T-helper 1 cell (primary cell): ENCODE results near the gene NPAS3.

Experiments
- DNase-seq, 5 donors: peaks; one replicate each; pipeline ENCODE4 v3.0.0-alpha.2; 2012 to 2020

Gene NPAS3

GRCh38 chr14:33691907-33692306 is 753.2 kb downstream of the NPAS3 start:
- no peak for DNase-seq

DNA sequence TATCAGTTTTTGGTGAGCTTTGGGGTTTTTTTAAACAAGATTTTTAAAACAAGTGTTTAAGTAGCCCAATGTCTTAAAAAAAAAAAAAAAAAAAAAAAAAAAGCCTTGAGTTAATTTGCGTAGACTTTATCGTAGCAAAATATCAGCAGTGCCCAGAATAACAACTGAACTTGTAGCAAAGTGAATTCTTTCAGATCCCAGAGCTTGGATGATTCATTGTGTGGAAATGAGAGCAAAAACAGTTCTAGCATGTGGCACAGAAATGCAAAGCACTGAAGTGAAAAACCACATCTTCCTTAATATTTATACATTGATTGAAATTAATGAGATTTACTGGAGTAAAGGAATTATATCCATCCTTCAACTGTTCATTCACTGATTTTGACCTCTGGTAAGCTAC is 754.1 kb downstream of the NPAS3 start:
- no peak for DNase-seq

- no peak for DNase-seq
Observed at GRCh38 chr14:33693237-33693636, 754.6 kb downstream of the NPAS3 start.

DNA sequence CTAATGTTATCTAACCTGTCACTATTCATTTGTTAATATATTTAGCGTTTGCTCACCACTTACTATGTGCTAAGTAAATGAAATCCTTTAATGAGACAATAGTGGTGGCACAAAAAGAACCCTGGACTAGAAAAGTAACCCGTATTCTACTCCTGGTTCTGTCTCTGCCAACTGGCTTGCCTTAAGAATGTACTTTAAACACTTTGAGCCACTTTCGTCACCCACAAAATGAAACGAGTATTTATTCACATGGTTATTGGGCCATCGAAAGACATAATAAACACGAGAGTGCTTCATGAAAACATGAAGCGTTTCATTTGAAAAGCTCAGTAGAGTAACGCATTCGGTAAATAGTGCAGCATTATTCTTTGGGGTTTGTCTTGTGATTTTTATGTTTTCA is 757.5 kb downstream of the NPAS3 start:
- no peak for DNase-seq

- no peak for DNase-seq
Observed at GRCh38 chr14:33699300-33699983, 760.8 kb downstream of the NPAS3 start.

GRCh38 chr14:33700052-33700451 is 761.4 kb downstream of the NPAS3 start:
- no peak for DNase-seq

GRCh38 chr14:33702293-33702692 is 763.6 kb downstream of the NPAS3 start:
- no peak for DNase-seq

- DNase-seq: no peak
Observed at GRCh38 chr14:33704481-33704880, 765.8 kb downstream of the NPAS3 start.

DNA sequence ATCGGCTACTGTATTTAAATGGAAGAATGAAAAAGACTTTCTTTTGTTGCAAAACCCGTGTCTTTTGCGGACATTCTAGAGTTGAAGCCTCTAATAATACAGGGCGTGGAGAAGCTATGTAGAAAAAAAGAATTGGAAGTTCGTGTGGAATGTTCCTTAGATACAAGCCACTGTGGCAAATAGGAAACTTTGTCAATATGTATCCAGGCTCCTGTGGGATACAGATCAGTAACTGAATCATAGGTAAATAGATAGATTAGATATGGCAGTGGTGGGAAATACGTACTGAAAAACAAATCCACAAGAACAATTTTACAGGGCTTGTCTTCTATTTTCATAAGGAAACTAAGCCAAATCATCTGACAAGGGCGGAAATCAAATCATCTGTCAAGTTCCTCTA is 766.8 kb downstream of the NPAS3 start:
- DNase-seq: no peak

GRCh38 chr14:33707716-33708115 is 769.0 kb downstream of the NPAS3 start:
- DNase-seq: no peak

GRCh38 chr14:33709283-33709682 is 770.6 kb downstream of the NPAS3 start:
- DNase-seq: no peak

DNA sequence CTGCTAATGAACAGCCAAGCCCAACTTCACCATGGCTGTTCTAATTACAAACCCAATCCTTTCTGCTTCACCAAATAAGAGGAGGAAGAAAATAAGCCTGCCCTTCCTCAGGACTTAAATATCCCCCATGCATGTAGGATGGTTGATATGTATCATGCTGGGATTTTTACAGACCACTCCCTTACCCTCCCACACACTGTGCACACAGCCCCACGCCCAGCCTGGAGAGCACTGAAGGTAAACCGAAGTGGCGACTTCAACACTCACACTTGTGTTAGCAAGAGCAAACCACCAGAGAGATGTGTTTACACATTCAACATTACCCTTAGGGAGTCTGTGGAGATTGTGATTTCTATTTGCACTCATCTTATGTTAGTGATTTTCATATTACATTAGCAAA is 771.0 kb downstream of the NPAS3 start:
- DNase-seq: no peak

GRCh38 chr14:33710273-33710672 is 771.6 kb downstream of the NPAS3 start:
- no peak for DNase-seq

- DNase-seq: no peak
Observed at GRCh38 chr14:33711194-33711593, 772.5 kb downstream of the NPAS3 start.

- no peak for DNase-seq
Observed at GRCh38 chr14:33711811-33712216, 773.1 kb downstream of the NPAS3 start.

GRCh38 chr14:33714527-33715226 is 776.0 kb downstream of the NPAS3 start:
- no peak for DNase-seq

DNA sequence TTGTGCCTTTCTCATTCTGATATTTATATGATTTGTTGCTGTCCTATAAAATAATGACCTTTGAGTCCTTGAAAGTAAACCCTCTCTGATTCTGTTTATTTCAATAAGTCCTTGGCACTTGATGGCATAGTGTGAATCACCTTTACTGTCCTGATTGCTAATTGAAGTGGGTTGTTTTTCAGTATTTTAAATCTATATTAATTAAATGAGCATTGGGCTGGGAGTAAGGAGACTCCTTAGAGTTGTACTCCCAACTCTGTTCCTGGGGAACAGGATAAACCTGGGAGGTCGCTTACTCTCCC is 776.5 kb downstream of the NPAS3 start:
- DNase-seq: no peak

DNA sequence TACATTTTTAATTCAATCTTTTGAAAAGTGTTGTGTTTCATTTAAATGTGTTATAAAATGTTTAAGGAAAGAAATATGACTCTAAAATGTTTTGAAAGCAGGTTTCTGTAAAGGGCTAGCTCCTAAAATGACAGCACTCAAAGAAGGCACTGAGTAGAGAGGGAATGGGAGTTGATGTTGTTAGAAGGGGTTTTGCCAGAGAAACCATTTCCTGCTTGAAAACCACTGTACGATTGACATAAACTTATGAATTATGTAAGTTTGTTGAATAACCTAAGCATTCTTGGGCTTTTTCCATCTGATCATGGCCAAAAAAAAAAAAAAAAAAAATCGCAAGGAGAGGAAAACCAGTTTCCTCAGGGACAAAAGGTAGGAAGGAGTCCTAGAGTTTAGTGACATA is 778.2 kb downstream of the NPAS3 start:
- DNase-seq: no peak

DNA sequence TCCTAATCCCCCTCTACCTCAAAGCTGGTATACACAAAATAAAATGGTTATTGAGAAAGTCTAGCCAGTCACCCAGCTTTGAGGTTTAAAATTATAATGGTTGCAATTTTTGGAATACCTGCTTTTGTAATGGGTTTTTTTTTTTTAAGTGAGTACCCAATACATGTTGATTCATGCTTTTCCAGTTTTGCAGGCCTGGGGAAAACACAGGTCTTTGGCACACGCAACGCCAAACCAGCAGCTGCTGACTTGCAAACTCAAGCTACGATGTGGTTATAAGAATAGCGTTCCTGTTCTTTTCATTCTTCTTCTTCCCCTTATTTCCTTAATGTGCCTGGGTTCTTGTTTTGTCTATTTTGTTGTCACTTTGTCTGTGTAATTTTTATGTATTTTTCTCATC is 779.2 kb downstream of the NPAS3 start:
- no peak for DNase-seq

- no peak for DNase-seq
Observed at GRCh38 chr14:33720284-33720787, 781.7 kb downstream of the NPAS3 start.

DNA sequence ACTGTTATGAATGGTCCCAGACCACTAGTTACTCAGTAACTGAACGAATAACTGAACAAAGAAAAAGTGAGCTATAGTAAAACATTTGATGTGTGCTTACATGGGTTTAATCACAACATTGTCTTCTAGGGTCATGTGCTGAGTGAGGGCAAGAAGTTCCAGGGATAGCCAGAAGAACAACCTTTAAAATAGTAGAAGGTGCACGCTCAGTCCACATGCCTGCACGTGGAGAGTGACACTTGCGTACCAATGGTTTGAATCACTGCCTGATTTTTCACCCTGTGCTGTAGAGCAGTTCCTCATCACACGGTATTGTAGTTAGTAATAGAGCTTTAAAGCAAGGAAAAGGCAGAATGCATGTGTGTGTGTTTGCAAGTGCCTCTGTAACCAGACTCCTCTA is 788.0 kb downstream of the NPAS3 start:
- no peak for DNase-seq

- no peak for DNase-seq
Observed at GRCh38 chr14:33727606-33728005, 788.9 kb downstream of the NPAS3 start.

DNA sequence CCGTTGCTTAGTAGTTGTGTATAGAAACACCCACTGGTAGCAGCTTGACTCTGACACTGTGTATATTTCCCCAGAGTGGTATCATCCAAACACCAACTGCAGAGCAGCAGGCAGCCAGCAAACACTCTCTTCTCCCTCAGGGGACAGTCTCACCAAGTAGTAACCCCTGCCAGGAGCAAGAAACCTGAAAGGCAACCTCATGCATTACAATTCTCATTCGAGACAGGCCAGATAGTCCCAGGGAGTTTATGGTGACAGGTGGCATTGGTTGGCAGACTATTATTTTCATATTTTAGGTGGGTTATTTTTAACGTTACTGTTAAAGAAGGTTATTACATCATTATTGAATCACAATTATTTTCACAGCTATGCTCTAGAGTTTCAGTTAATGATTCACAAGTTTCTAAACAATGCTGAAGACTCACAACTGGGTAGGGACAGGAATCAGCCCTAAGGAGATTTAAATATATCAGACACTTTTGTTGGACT is 789.4 kb downstream of the NPAS3 start:
- DNase-seq: no peak

DNA sequence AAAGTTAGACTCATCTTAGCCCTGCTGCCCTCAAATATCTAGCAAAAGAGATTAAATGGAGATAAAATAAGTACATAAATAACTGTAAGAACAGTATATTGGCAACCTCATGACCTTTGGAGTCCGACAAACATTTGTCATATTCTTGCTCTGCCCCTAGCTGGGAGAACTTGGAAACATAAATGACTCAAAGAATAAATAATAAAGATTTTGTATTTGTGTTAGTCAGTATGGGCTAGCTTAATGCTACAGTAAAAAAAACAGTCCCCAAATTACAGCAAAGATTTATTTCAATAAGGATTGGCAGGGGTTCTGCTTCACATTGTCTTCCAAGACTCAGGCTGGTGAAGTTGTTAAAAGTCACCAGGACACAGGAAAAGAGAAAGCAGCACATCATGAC is 791.5 kb downstream of the NPAS3 start:
- no peak for DNase-seq

- DNase-seq: no peak
Observed at GRCh38 chr14:33732175-33732574, 793.5 kb downstream of the NPAS3 start.
